ENCODE results near the gene SLC17A9. TPM values are rescaled to one million over a fixed set of nuclear protein-coding genes. Genes with fewer than 3 reads are reported as not detected.
A peak's percentile ranks its signal among the peaks of the same experiment; 100 is the strongest.

SLC17A9 gene
- polyA plus RNA-seq, 3 donors, result 0.81 to 31.3 (median 0.82) TPM

- H3K27ac ChIP-seq (ENCODE audit: low read depth in 1 of 2, low read length in 2 of 2), result no peak overlapping the region
- H3K9ac ChIP-seq (ENCODE audit: insufficient read depth, low read length, poor library complexity, severe bottlenecking), result no peak overlapping the region
- Mint-ChIP-seq H3K36me3 (peaks cover 0 to 3% of the 10 kb centered on the region in 2 donors), H3K4me1 (peaks cover 4% of the 10 kb centered on the region), H3K27me3 (ENCODE audit: low read depth in 3 of 3) (peaks cover 81 to 95% (median 86%) of the 10 kb centered on the region in 3 donors), H3K9me3 (peaks cover 0 to 25% (median 3%) of the 10 kb centered on the region in 7 donors), H3K4me3 (peak overlapping the region in 1 of 2 donors; percentile 68), H3K27ac (no peak overlapping the region)
- H3K4me3 ChIP-seq (replicated peaks in 1 of 3; ENCODE audit: low read depth in 2 of 3, low read length in 3 of 3), result no peak overlapping the region
- H3K9me3 ChIP-seq (replicated peaks in 1 of 2; ENCODE audit: control insufficient read depth in 1 of 2, insufficient read depth in 1 of 2, low read length in 2 of 2), result peaks cover 0 to 28% of the 10 kb centered on the region in 2 donors
- no peak overlapping the region for H2AFZ ChIP-seq (ENCODE audit: insufficient read depth, low read depth, low read length, poor library complexity, severe bottlenecking)
- DNase-seq, result no peak
- H3K79me2 ChIP-seq (ENCODE audit: insufficient read depth, low read length), result no peaks in the 10 kb centered on the region
- TF ChIP-seq CTCF (IDR thresholded peaks at IDR 0.05), result no peak
- H4K20me1 ChIP-seq (ENCODE audit: insufficient read depth, low read length), result no peaks in the 10 kb centered on the region
- H3K27me3 ChIP-seq (ENCODE audit: control insufficient read depth in 2 of 2, insufficient read depth in 2 of 2, low read length in 2 of 2), result peaks cover 48 to 90% of the 10 kb centered on the region in 2 donors
- intact Hi-C loops (cut with micrococcal nuclease), result no loop called here
- 9% methylated on average over 43 of the region's 43 CpGs for WGBS (ENCODE audit: insufficient coverage)
- H3K4me2 ChIP-seq (replicated peaks; ENCODE audit: extremely low read depth, low read length, poor library complexity, severe bottlenecking), result no peak overlapping the region
- peaks cover 5 to 11% of the 10 kb centered on the region in 2 donors for H3K4me1 ChIP-seq (ENCODE audit: control insufficient read depth in 1 of 2, insufficient read depth in 2 of 2, low read length in 2 of 2)
- no peaks in the 10 kb centered on the region for H3K36me3 ChIP-seq (replicated peaks in 1 of 2; ENCODE audit: control insufficient read depth in 1 of 2, insufficient read depth in 2 of 2, low read length in 2 of 2)
Observed at GRCh38 chr20:63005365-63005861, 52.9 kb downstream of the SLC17A9 start.

GRCh38 chr20:63005862-63006539 is 53.5 kb downstream of the SLC17A9 start:
- peaks cover 0 to 4% of the 10 kb centered on the region in 2 donors for H3K36me3 Mint-ChIP-seq

More at GRCh38 chr20:63005862-63006539, 53.5 kb downstream of the SLC17A9 start:
- Histone ChIP-seq H3K79me2 (ENCODE audit: insufficient read depth, low read length) (no peaks in the 10 kb centered on the region), H3K4me3 (replicated peaks in 1 of 3; ENCODE audit: low read depth in 2 of 3, low read length in 3 of 3) (no peak overlapping the region), H3K36me3 (replicated peaks in 1 of 2; ENCODE audit: control insufficient read depth in 1 of 2, insufficient read depth in 2 of 2, low read length in 2 of 2) (no peaks in the 10 kb centered on the region), H3K27ac (ENCODE audit: low read depth in 1 of 2, low read length in 2 of 2) (no peak overlapping the region), H3K9ac (ENCODE audit: insufficient read depth, low read length, poor library complexity, severe bottlenecking) (no peak overlapping the region), H3K4me2 (replicated peaks; ENCODE audit: extremely low read depth, low read length, poor library complexity, severe bottlenecking) (no peak overlapping the region), H2AFZ (ENCODE audit: insufficient read depth, low read depth, low read length, poor library complexity, severe bottlenecking) (no peak overlapping the region), H3K9me3 (replicated peaks in 1 of 2; ENCODE audit: control insufficient read depth in 1 of 2, insufficient read depth in 1 of 2, low read length in 2 of 2) (peaks cover 0 to 30% of the 10 kb centered on the region in 2 donors), H4K20me1 (ENCODE audit: insufficient read depth, low read length) (no peaks in the 10 kb centered on the region), H3K27me3 (ENCODE audit: control insufficient read depth in 2 of 2, insufficient read depth in 2 of 2, low read length in 2 of 2) (peaks cover 51 to 91% of the 10 kb centered on the region in 2 donors), H3K4me1 (ENCODE audit: control insufficient read depth in 1 of 2, insufficient read depth in 2 of 2, low read length in 2 of 2) (peaks cover 5 to 11% of the 10 kb centered on the region in 2 donors)
- Mint-ChIP-seq H3K27ac (no peak overlapping the region), H3K27me3 (ENCODE audit: low read depth in 3 of 3) (peaks cover 78 to 95% (median 89%) of the 10 kb centered on the region in 3 donors), H3K4me1 (peaks cover 5% of the 10 kb centered on the region), H3K4me3 (peak overlapping the region in 1 of 2 donors; percentile 68), H3K9me3 (peaks cover 0 to 28% (median 3%) of the 10 kb centered on the region in 7 donors)
- DNase-seq, result no peak
- 6% methylated on average over 90 of the region's 90 CpGs for WGBS (ENCODE audit: insufficient coverage)
- TF ChIP-seq CTCF (IDR thresholded peaks at IDR 0.05), result no peak
- intact Hi-C loops (cut with micrococcal nuclease), result no loop called here
